HEK293T (cell line): Measurements from ENCODE around the gene DDHD1.

ENCODE experiments used
- ARNT ChIP-seq: fragments of 450-650 bp; IDR thresholded peaks from 2 replicates; pipeline ENCODE4 v1.6.1; 2017; ENCODE audit warnings: mild to moderate bottlenecking
- CTBP1 ChIP-seq: fragments of 450-650 bp; IDR thresholded peaks from 2 replicates; pipeline ENCODE4 v1.6.1; 2016; ENCODE audit warnings: borderline replicate concordance

DNA sequence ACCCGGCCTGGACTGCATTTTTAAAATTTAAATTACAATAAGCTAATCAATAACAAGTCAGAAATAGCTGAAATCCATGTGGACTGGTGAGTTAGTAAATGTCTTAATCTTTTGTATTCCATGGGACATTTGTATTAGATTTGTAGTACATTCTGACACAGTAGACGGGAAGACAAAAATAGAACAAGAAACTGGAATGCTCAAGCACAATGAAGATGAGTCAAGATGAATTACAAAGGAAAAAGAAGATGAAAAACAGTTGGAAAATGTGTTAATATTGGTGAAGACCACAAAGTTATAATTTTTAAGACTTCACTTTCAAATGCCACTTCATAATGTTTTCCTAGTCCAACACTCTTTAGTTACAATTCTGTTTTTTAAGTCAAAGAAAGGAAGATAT, 104.5 kb downstream of the DDHD1 start:
- no peak for TF ChIP-seq ARNT
- TF ChIP-seq CTBP1: no peak
